Ishikawa (cell line): ENCODE results near the gene COMMD3.

ENCODE experiments used
- CEBPB ChIP-seq: IDR thresholded peaks from 2 replicates; pipeline ENCODE4 v1.6.1; 2012
- CREB1 ChIP-seq: IDR thresholded peaks from 2 replicates; pipeline ENCODE4 v1.6.1; 2012; ENCODE audit warnings: low read depth
- EGR1 ChIP-seq: IDR thresholded peaks from 2 replicates; pipeline ENCODE4 v1.6.1; 2012
- EP300 ChIP-seq: IDR thresholded peaks from 2 replicates; pipeline ENCODE4 v1.6.1; 2012; ENCODE audit warnings: borderline replicate concordance
- FOXM1 ChIP-seq: IDR thresholded peaks from 2 replicates; pipeline ENCODE4 v1.6.1; 2012; ENCODE audit warnings: low read depth, borderline replicate concordance
- NFIC ChIP-seq: IDR thresholded peaks from 2 replicates; pipeline ENCODE4 v1.6.1; 2012
- RAD21 ChIP-seq: IDR thresholded peaks from 2 replicates; pipeline ENCODE4 v1.6.1; 2012; ENCODE audit warnings: low read depth
- TAF1 ChIP-seq: IDR thresholded peaks from 2 replicates; pipeline ENCODE4 v1.6.1; 2012; ENCODE audit warnings: low read depth, mild to moderate bottlenecking
- TCF12 ChIP-seq: IDR thresholded peaks from 2 replicates; pipeline ENCODE4 v1.6.1; 2012; ENCODE audit warnings: low read depth
- TEAD4 ChIP-seq: IDR thresholded peaks from 2 replicates; pipeline ENCODE4 v1.6.1; 2012
- YY1 ChIP-seq: IDR thresholded peaks from 2 replicates; pipeline ENCODE4 v1.6.1; 2012; ENCODE audit warnings: low read depth
- ZBTB7A ChIP-seq: IDR thresholded peaks from 2 replicates; pipeline ENCODE4 v1.6.1; 2012; ENCODE audit warnings: low read depth
- TF ChIP-seq, protein P1 (sequence below): IDR thresholded peaks from 2 replicates; pipeline ENCODE4 v1.6.1; 2012; ENCODE audit warnings: low read depth, mild to moderate bottlenecking
- TF ChIP-seq, protein P2 (sequence below): IDR thresholded peaks from 2 replicates; pipeline ENCODE4 v1.6.1; 2012
- TF ChIP-seq, protein P3 (sequence below): IDR thresholded peaks from 2 replicates; pipeline ENCODE4 v1.6.1; 2012

Gene COMMD3

DNA sequence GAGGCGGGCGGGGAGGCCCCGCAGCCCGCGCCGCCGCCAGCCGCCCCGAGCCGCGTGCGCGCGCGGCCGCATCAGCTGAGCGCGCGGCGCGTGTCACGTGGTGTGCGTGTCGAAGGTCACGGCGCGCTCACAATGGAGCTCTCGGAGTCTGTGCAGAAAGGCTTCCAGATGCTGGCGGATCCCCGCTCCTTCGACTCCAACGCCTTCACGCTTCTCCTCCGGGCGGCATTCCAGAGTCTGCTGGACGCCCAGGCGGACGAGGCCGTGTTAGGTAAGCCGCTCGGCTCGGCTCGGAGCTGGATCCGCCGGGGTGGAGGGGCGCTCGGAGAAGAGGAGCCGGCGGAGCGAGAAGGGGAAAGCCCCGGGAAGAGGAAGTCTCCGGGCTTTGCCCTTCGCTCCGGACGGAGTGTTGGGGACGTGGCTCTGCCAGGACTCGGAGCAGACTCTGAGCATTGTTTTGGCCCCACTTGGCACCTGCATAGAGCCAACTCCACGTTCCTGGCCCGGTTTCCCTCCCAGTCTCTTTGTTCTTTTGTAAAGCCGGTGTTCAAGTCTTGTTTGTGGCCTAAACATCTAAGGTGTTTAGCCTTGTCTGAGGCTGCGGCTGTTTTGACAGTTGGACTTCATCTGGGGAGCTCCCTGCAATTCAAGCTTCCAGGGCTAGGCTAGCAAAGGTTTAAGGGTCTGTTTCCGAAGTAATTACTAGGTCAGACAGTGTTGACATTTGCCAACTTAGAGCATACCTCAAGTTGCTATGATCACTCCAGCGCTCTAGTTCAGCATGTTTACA is at the start of gene COMMD3:
TSS of gene COMMD3 (plus strand) at position 103 of the 790 bp plus-strand sequence. CDS start at position 133, 30 bp downstream.
- TF ChIP-seq EGR1 (no peak), YY1 (peak; percentile 78), TEAD4 (no peak), TAF1 (peak; percentile 86), CEBPB (no peak), RAD21 (0 out of 2 replicates have a peak, but pooled peaks have one; percentile 0), NFIC (no peak), TCF12 (0 out of 2 replicates have a peak, but pooled peaks have one; percentile 33), CREB1 (no peak), EP300 (no peak), ZBTB7A (no peak), FOXM1 (no peak)
- TF ChIP-seq, protein P1, sequence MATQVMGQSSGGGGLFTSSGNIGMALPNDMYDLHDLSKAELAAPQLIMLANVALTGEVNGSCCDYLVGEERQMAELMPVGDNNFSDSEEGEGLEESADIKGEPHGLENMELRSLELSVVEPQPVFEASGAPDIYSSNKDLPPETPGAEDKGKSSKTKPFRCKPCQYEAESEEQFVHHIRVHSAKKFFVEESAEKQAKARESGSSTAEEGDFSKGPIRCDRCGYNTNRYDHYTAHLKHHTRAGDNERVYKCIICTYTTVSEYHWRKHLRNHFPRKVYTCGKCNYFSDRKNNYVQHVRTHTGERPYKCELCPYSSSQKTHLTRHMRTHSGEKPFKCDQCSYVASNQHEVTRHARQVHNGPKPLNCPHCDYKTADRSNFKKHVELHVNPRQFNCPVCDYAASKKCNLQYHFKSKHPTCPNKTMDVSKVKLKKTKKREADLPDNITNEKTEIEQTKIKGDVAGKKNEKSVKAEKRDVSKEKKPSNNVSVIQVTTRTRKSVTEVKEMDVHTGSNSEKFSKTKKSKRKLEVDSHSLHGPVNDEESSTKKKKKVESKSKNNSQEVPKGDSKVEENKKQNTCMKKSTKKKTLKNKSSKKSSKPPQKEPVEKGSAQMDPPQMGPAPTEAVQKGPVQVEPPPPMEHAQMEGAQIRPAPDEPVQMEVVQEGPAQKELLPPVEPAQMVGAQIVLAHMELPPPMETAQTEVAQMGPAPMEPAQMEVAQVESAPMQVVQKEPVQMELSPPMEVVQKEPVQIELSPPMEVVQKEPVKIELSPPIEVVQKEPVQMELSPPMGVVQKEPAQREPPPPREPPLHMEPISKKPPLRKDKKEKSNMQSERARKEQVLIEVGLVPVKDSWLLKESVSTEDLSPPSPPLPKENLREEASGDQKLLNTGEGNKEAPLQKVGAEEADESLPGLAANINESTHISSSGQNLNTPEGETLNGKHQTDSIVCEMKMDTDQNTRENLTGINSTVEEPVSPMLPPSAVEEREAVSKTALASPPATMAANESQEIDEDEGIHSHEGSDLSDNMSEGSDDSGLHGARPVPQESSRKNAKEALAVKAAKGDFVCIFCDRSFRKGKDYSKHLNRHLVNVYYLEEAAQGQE, result no peak
- TF ChIP-seq, protein P2, sequence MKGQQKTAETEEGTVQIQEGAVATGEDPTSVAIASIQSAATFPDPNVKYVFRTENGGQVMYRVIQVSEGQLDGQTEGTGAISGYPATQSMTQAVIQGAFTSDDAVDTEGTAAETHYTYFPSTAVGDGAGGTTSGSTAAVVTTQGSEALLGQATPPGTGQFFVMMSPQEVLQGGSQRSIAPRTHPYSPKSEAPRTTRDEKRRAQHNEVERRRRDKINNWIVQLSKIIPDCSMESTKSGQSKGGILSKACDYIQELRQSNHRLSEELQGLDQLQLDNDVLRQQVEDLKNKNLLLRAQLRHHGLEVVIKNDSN, result peak; percentile 95
- TF ChIP-seq, protein P3, sequence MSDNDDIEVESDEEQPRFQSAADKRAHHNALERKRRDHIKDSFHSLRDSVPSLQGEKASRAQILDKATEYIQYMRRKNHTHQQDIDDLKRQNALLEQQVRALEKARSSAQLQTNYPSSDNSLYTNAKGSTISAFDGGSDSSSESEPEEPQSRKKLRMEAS, result peak; percentile 82

DNA sequence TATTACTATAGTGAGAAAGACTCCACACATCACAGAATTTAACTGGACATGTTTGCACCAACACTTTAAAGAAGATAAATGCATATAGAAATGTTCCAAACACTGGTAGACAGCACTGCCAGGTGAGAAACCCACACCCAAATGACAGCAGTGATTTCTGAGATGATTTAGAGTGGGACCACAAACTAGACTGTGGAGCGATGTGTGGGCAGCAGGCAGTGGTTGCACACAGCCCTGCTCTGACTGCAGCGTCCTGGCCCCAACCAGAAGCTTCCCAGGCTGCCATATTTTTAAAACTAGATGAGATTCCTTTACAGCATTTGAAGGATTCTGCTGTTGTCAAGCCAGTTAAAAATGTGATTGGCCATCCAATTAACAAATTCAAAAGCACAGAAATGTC is 47.7 kb upstream of the COMMD3 start:
- TF ChIP-seq EGR1, result no peak
- no peak for TF ChIP-seq TEAD4
- no peak for TF ChIP-seq CEBPB
- no peak for TF ChIP-seq FOXM1
- TF ChIP-seq, protein P1, result no peak
- no peak for TF ChIP-seq ZBTB7A
- no peak for TF ChIP-seq TCF12
- TF ChIP-seq NFIC, result no peak
- TF ChIP-seq CREB1, result no peak
- TF ChIP-seq EP300, result no peak
- no peak for TF ChIP-seq YY1
- TF ChIP-seq, protein P2, result no peak

DNA sequence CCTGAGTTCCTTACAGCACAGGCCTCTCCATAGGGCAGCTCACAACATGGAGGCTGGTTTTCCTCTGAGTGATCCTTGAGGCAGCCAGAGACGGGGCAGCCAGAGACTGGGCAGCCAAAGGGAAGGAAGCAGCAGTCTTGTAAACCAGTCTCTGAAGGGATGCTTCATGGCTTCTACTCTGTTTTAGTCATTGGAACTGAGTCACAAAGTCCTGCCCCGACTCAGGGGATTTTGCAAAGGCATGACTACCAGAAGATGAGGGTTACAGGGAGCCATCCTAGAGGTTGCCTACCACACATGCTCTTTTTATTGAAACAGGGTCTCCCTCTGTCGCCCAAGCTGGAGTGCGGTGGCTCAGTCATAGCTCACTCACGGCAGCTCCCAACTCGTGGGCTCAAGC is 44.4 kb upstream of the COMMD3 start:
- TF ChIP-seq, protein P2, result no peak
- TF ChIP-seq CREB1 (no peak), ZBTB7A (no peak), RAD21 (no peak), EP300 (no peak), FOXM1 (no peak)
- TF ChIP-seq, protein P3, result no peak
- TF ChIP-seq, protein P1, result no peak

DNA sequence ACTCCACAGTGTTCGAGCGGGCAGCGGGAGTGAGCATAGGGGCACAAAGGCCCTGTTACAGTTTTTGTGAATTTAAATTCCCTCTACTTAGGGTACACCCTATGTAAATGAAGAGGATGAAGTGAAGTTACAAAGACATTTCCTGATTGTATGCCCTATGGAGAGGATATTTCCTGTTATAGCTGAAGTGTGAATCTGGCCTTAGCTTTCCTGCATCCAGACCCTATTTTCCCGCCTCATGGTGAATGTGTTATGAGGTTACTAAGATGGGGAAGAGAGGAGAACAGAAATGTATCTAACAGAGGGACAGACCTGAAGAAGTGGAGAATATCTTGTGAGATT is 37.8 kb upstream of the COMMD3 start:
- TF ChIP-seq TAF1, result no peak
- TF ChIP-seq RAD21, result no peak
- no peak for TF ChIP-seq EP300
- TF ChIP-seq, protein P1, result no peak
- TF ChIP-seq TCF12, result no peak
- no peak for TF ChIP-seq EGR1
- TF ChIP-seq CEBPB, result no peak
- TF ChIP-seq ZBTB7A, result no peak
- no peak for TF ChIP-seq YY1
- TF ChIP-seq, protein P2, result no peak
- TF ChIP-seq FOXM1, result no peak
